Measurements from ENCODE around the gene PPM1G.
"Not testable (repeated sequence)": the region's sequence is repeated elsewhere in the genome, so short reads cannot be mapped to it uniquely, and the experiment has no call there.

Gene PPM1G

GRCh38 chr2:27375513-27376099, 33.8 kb downstream of the PPM1G start:
- no peak for DNase-seq

- DNase-seq: no peak
These were observed 35.8 kb downstream of the PPM1G start for GRCh38 chr2:27373567-27373966.

GRCh38 chr2:27372937-27373336, 36.5 kb downstream of the PPM1G start:
- no peak for DNase-seq

DNA sequence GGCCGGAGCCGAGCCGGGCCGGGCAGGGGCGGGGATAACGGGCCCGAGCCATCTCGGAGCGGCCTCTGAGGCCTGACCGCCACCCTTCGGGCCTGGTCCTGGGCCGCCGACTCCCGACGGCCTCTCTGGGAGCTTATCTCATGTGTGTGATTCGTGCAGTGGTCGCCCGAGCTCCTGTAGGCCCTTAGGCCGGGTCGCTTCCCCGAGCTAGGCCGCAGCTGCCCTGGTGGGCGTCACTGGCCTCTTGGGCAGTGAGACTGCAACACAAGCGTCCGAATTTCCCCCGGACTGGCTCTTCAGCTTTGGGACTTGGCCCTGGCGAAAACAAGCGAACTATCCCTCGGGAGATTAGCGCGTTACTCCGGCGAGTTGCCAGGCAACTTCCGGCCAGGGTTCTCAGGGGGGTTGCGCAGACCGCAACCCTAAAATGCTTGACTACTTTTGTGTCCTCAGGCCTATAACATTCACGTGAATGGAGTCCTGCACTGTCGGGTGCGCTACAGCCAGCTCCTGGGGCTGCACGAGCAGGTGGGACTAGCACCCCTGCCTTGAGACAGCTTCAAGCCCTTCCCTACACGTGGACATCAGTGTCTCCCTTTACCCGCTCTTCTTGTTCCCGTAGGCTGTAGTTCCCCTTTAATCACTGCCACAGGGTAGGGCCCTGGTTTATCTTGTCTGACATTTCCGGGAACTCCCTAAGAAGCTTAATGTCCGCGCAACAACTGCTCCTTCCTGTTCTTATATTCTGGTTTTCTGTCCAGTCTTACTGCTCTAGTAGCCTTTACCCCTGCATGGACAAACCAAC, 38.4 kb downstream of the PPM1G start:
- DNase-seq: no peak

- peak; percentile 98 for DNase-seq
These were observed 39.2 kb downstream of the PPM1G start, which contains the start of the genes EIF2B4 and SNX17 for GRCh38 chr2:27370026-27370815. Gene EIF2B4, minus strand, starts transcription at chr2:27370338. Its CDS starts 24 bp downstream, at chr2:27370314. Gene SNX17, plus strand, starts transcription at chr2:27370616. Its CDS starts 128 bp downstream, at chr2:27370744.

GRCh38 chr2:27369471-27370025, 39.8 kb downstream of the PPM1G start:
- no peak for DNase-seq

DNA sequence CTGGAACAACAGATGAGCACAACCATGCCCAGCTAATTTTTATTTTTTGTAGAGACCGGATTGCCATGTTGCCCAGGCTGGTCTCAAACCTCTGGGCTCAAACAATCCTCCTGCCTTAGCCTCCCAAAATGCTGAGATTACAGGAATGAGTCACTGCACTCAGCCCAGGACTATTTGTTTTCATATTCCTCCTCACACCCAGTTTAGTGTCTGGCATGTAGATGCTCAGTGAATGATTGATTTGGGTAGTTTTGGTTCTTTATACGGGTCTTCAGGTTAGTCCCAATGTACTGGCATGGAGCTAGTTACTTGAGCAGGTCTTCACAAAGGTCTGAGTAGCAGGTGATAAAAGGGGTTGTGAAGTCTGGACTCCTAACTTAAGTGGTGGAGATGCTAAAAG, 45.5 kb downstream of the PPM1G start:
- DNase-seq: no peak

DNA sequence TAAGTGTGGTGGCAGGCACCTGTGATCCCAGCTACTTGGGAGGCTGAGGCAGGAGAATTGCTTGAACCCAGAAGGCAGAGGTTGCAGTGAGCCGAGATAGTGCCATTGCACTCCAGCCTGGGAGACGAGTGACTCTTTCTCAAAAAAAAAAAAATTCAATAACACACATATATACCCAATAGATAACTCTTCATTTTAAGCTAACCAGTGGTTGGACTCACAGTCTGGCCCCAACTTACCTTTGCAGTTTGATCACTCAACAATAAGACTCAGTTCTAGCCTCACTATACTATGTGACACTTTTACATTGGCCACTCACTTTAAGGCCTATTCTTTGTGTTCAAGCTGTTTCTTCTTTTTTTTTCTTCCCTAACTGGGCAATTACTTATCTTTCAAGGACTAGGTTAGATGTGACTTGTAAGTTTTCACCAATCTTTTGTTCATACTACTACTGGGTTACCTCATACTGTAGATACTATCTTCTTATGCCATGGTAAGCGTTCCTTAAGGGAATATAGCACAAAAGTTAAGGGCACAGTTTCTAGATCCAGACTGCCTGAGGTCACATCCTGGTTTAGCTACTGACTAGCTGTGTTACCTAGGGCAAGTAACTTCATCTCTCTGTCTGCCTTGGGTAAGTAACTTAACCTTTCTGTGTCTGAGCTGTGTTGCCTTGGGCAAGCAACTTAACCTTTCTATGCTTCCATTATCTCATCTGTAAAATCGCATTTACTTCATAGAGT, 46.5 kb downstream of the PPM1G start:
- DNase-seq: no peak

DNA sequence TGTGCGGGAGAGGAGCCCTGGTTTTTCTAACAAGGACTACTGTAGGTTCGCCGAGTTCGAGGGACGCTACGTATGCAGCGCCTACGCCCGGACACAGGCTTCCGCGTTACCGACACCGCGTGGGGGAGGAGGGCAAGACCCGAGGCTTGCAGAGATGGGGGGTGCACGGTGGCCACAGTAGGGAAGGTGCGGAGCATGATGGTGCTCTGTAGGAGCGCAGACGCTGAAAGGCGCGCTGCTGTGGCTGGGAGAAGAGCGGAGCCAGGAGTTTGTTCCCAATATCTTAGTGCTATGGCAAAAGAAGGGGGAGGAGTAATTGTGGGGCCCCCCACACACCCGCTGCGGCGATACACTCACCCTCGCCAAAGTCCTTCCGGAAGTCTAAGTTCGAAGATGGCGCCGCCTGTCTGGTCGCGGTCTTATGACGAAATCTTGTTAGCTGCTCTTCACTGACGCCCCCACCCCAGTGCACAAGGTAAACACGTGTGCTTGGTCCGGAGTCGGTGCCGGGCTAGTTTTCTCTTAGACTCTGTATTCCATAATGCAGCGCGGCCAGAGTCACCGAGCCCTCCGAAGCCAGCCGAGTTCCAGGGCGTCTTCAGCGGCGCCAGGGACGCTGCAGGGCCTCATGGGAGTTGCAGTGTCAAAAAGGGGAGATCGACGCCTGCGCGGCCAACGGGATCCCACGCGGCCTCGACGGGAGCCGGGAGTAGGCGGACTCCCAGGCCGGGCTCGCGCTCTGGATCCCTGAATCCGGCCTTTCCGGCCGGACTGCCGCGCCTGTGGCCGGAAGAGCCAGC, 52.8 kb downstream of the PPM1G start, which contains the start of gene GTF3C2:
GTF3C2 (minus strand) TSS at position 383 of the 800 bp plus-strand sequence. CDS start 13,210 bp downstream, outside the sequence.
- peak; percentile 86 for DNase-seq

GRCh38 chr2:27356056-27356381, 53.4 kb downstream of the PPM1G start:
- peak; percentile 48 for DNase-seq

- no peak for DNase-seq
These were observed 54.8 kb downstream of the PPM1G start for GRCh38 chr2:27354597-27354927.

DNA sequence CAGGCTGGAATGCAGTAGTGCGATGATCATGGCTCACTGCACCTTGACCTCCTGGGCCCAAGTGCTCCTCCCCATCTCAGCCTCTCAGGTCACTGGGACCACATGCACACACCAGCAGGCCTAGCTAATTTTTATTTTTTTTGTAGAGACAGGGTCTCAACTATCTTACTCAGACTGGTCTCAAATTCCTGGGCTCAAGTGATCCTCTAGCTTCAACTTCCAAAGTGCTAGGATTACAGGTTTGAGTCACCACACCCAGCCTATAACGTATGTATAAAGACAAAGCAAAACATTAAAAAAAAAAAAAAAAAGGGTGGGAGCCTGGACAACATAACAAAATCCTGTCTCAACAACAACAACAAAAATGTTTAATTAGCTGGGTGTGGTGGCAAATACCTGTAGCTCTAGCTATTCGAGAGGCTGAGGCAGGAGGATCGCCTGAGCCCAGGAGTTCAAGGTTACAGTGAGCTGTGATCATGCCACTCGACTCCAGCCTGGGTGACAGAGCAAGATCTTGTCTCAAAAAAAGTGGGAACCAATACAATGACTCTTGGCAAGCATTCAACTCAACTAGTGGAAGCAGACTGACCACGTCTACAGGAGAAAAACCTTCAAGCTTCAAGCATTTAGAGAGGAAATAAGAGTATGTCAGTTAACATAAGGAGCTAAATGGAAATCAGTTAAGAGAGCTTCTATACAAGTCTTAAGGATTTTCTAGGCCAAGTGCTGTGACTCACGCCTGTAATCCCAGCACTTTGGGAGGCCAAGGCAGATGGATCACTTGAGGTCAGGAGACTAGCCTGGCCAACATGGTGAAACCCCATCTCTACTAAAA, 55.4 kb downstream of the PPM1G start:
- DNase-seq: no peak

GRCh38 chr2:27353386-27353761, 56.0 kb downstream of the PPM1G start:
- not testable (repeated sequence) for DNase-seq

GRCh38 chr2:27351802-27352598, 57.4 kb downstream of the PPM1G start:
- no peak for DNase-seq

- DNase-seq: no peak
These were observed 59.2 kb downstream of the PPM1G start for GRCh38 chr2:27350106-27350693.

DNA sequence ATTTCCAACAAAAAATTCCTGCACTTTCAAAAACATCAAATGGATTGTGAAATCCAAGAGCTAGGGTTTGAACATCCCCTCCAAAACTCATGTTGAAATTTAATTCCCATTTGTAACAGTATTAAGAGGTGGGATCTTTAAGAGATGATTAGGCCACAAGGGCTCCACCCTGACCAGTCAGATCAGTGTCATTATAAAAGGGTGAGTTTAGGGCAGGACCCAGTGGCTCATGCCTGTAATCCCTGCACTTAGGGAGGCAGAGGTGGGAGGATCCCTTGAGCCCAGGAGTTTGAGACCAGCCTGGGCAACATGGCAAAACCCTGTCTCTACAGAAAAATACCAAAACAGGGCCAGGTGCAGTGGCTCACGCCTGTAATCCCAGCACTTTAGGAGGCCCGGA, 61.8 kb downstream of the PPM1G start:
- no peak for DNase-seq

DNA sequence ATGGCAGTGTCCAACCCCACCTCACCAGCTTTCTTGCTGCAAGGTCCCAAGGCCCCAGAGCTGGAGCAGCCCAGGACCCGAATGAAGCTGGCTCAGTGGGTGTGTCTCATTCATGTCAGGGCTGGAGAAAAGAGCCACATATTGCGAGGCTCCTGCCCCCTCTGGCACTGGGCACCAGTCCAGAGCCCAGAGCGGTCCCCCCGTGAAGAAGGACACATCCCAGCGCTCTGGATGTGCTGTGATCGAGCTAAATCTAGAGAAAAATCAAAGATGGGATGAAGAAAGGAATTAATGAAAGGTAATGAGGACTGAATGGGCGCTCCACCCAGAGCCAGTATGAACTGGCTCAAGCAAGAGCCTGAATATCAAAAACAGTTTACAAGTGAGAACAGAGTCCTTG, 73.2 kb downstream of the PPM1G start:
- DNase-seq: no peak

DNA sequence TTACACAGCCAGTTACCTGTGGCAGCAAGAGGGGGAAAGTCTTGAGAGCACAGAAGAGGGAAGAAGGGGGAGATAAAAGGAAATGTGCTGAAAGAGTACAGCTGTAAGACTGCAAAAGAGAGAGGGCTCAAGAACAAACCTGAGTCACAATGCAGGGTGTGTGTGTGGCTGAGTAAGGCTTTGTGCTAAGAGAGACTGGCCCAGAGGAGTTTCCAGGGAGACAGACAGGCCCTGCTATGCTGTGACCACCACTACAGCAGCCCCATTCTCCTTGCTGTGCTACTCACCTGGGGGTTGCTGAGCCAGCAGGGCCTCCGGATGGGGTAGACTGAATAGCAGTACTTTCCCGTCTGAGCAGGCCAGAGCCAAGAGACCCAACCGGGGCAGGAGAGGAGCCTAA, 74.1 kb downstream of the PPM1G start:
- DNase-seq: no peak

Measured in effector CD8-positive, alpha-beta T cell (primary cell).